Gastroesophageal sphincter (tissue), 3 donors: ENCODE results near the gene PLCH2.

Source experiments
- EP300 ChIP-seq: sonication (generic); formaldehyde crosslinking; IDR thresholded peaks from one replicate; pipeline ENCODE4 v1.6.1; 2017; ENCODE audit warnings: antibody characterized with exemption, mild to moderate bottlenecking
- POLR2A ChIP-seq, 2 donors: fragments of 450-650 bp; IDR thresholded peaks; one replicate each; pipeline ENCODE4 v1.6.1; 2017; ENCODE audit warnings: antibody characterized with exemption in 2 of 2, mild to moderate bottlenecking in 2 of 2, moderate library complexity in 1 of 2
- POLR2AphosphoS5 ChIP-seq: sonication (generic); formaldehyde crosslinking; IDR thresholded peaks from one replicate; pipeline ENCODE4 v1.6.1; 2017; ENCODE audit warnings: antibody characterized with exemption
- TF ChIP-seq, protein P1 (sequence below), 4 experiments: fragments of 200-600 bp in 2 of 4; fragments of 450-650 bp in 2 of 4; sonication (generic) in 1 of 4; IDR thresholded peaks; one replicate each; pipeline ENCODE4 v1.5.1; 2017 to 2019; ENCODE audit warnings: antibody characterized with exemption in 4 of 4, mild to moderate bottlenecking in 2 of 4, moderate library complexity in 2 of 4

DNA sequence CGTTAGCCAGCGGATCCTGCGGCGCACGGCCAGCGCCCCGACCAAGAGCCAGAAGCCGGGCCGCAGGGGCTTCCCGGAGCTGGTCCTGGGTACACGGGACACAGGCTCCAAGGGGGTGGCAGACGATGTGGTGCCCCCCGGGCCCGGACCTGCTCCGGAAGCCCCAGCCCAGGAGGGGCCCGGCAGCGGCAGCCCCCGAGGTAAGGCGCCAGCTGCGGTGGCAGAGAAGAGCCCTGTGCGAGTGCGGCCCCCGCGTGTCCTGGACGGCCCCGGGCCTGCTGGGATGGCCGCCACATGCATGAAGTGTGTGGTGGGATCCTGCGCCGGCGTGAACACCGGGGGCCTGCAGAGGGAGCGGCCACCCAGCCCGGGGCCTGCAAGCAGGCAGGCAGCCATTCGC, 26.1 kb downstream of the PLCH2 start:
- TF ChIP-seq, protein P1, sequence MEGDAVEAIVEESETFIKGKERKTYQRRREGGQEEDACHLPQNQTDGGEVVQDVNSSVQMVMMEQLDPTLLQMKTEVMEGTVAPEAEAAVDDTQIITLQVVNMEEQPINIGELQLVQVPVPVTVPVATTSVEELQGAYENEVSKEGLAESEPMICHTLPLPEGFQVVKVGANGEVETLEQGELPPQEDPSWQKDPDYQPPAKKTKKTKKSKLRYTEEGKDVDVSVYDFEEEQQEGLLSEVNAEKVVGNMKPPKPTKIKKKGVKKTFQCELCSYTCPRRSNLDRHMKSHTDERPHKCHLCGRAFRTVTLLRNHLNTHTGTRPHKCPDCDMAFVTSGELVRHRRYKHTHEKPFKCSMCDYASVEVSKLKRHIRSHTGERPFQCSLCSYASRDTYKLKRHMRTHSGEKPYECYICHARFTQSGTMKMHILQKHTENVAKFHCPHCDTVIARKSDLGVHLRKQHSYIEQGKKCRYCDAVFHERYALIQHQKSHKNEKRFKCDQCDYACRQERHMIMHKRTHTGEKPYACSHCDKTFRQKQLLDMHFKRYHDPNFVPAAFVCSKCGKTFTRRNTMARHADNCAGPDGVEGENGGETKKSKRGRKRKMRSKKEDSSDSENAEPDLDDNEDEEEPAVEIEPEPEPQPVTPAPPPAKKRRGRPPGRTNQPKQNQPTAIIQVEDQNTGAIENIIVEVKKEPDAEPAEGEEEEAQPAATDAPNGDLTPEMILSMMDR (IDR thresholded peaks at IDR 0.05) = no peak
- TF ChIP-seq POLR2AphosphoS5 (no peak), POLR2A (IDR thresholded peaks at IDR 0.05) (no peak), EP300 (no peak)
